Thoracic aorta (tissue), 2 donors: ENCODE measurements around the gene WWTR1. TPM values are rescaled to one million over a fixed set of nuclear protein-coding genes. Genes with fewer than 3 reads are reported as not detected.

Source experiments
- ATAC-seq: fragments of 150-250 bp; one replicate; pipeline ENCODE4 v1.8.0; 2017; ENCODE audit warnings: low read depth; ENCODE audit not compliant: insufficient number of reproducible peaks, low FRiP score
- DNase-seq: peaks from one replicate; pipeline ENCODE4 v3.0.0-alpha.2; 2020; ENCODE audit warnings: low spot score
- H3K27ac ChIP-seq, 2 donors: fragments of 200-600 bp; sonication (generic); 1 replicate in 1 of 2; 2 replicates in 1 of 2; pipeline ENCODE4 v1.5.1; 2016; ENCODE audit warnings: mild to moderate bottlenecking in 2 of 2, moderate library complexity in 2 of 2
- H3K27me3 ChIP-seq: fragments of 200-600 bp; sonication (generic); replicated peaks from 2 replicates; pipeline ENCODE4 v1.6.0; 2016; ENCODE audit warnings: mild to moderate bottlenecking; ENCODE audit not compliant: insufficient read depth
- H3K36me3 ChIP-seq: fragments of 200-600 bp; sonication (generic); one replicate; pipeline ENCODE4 v1.5.1; 2016
- H3K4me1 ChIP-seq, 2 donors: fragments of 200-600 bp; sonication (generic); 1 replicate in 1 of 2; 2 replicates in 1 of 2; pipeline versions ENCODE4 v1.5.1 to v1.6.0; 2016; ENCODE audit warnings: low read depth in 2 of 2, mild to moderate bottlenecking in 1 of 2; ENCODE audit not compliant: control insufficient read depth in 1 of 2
- H3K4me3 ChIP-seq: fragments of 200-600 bp; sonication (generic); 2 replicates; pipeline ENCODE4 v1.5.1; 2016; ENCODE audit warnings: mild to moderate bottlenecking
- H3K9me3 ChIP-seq: fragments of 200-600 bp; sonication (generic); 2 replicates; pipeline ENCODE4 v1.5.1; 2016
- CTCF ChIP-seq: fragments of 200-600 bp; sonication (generic); IDR thresholded peaks from one replicate; pipeline ENCODE4 v1.5.1; 2019; ENCODE audit warnings: antibody characterized with exemption
- total RNA-seq, 2 donors: library from RNA; depleted of rRNA; stranded (reverse); fragments of >200 nt; gene quantifications; one replicate each; pipeline versions ENCODE4 v1.1.0 to v1.2.3, GENCODE V29; 2016

Gene WWTR1
- total RNA-seq, 2 donors from 2014 or later, result 135 to 243 TPM

GRCh38 chr3:149529099-149529498 lies 128.7 kb downstream of the WWTR1 start:
- no peak for DNase-seq
- peaks cover 15 to 70% of the 10 kb centered on the region in 2 donors for H3K4me1 ChIP-seq
- no peak for TF ChIP-seq CTCF
- no peaks in the 10 kb centered on the region for H3K36me3 ChIP-seq
- H3K9me3 ChIP-seq, result no peaks in the 10 kb centered on the region
- no peak for ATAC-seq
- no peak overlapping the region for H3K4me3 ChIP-seq
- no peaks in the 10 kb centered on the region for H3K27me3 ChIP-seq
- H3K27ac ChIP-seq, result peak overlapping the region in 1 of 2 donors; percentile 57

GRCh38 chr3:149528340-149528650 lies 129.5 kb downstream of the WWTR1 start:
- Histone ChIP-seq H3K27ac (peak overlapping the region; percentile 56 to 57), H3K4me3 (no peak overlapping the region), H3K4me1 (peaks cover 15 to 62% of the 10 kb centered on the region in 2 donors), H3K36me3 (peaks cover 7% of the 10 kb centered on the region), H3K9me3 (no peaks in the 10 kb centered on the region), H3K27me3 (no peaks in the 10 kb centered on the region)
- TF ChIP-seq CTCF, result no peak
- DNase-seq (no peak), ATAC-seq (no peak)

GRCh38 chr3:149527531-149528339 lies 130.1 kb downstream of the WWTR1 start:
- DNase-seq (no peak), ATAC-seq (no peak)
- TF ChIP-seq CTCF, result peak; percentile 9
- Histone ChIP-seq H3K36me3 (peaks cover 8% of the 10 kb centered on the region), H3K4me1 (peaks cover 15 to 56% of the 10 kb centered on the region in 2 donors), H3K9me3 (no peaks in the 10 kb centered on the region), H3K27me3 (no peaks in the 10 kb centered on the region), H3K27ac (peak overlapping the region; percentile 56 to 57), H3K4me3 (no peak overlapping the region)

GRCh38 chr3:149523512-149524299 lies 134.1 kb downstream of the WWTR1 start:
- DNase-seq, result no peak
- peaks cover 4 to 28% of the 10 kb centered on the region in 2 donors for H3K4me1 ChIP-seq
- H3K4me3 ChIP-seq, result no peak overlapping the region
- H3K27ac ChIP-seq, result no peak overlapping the region
- no peaks in the 10 kb centered on the region for H3K27me3 ChIP-seq
- peaks cover 8% of the 10 kb centered on the region for H3K36me3 ChIP-seq
- no peak for ATAC-seq
- no peaks in the 10 kb centered on the region for H3K9me3 ChIP-seq
- no peak for TF ChIP-seq CTCF

- ATAC-seq (no peak), DNase-seq (no peak)
- Histone ChIP-seq H3K27me3 (no peaks in the 10 kb centered on the region), H3K9me3 (no peaks in the 10 kb centered on the region), H3K36me3 (peaks cover 8% of the 10 kb centered on the region), H3K4me1 (peaks cover 0 to 3% of the 10 kb centered on the region in 2 donors), H3K4me3 (no peak overlapping the region), H3K27ac (no peak overlapping the region)
- no peak for TF ChIP-seq CTCF
Measured at GRCh38 chr3:149519912-149520311, 137.9 kb downstream of the WWTR1 start.
